ENCODE results near the gene RPS6KB1. TPM values are rescaled to one million over a fixed set of nuclear protein-coding genes. Genes with fewer than 3 reads are reported as not detected.

RPS6KB1 gene
- total and polyA plus RNA-seq, 2 of the 8 experiments (the other 6 are each of a cell fraction or from before 2014, with no cell fraction given), result 3.4 to 28.4 TPM

- no peak overlapping the region for H3K14ac ChIP-seq (ENCODE audit: insufficient read length)
- no peak overlapping the region for H2BK120ac ChIP-seq (replicated peaks; ENCODE audit: low read depth, low read length)
- FAIRE-seq (no peak), DNase-seq (ENCODE audit: low read depth in 1 of 2, low spot score in 2 of 2) (no peak)
- no peak overlapping the region for H4K5ac ChIP-seq (ENCODE audit: insufficient read length, low read depth, low read length)
- H2AFZ ChIP-seq (ENCODE audit: low read length), result no peak overlapping the region
- H3K27me3 ChIP-seq (replicated peaks in 1 of 4; ENCODE audit: control insufficient read depth in 3 of 4, extremely low read depth in 1 of 4, insufficient read depth in 3 of 4, low read length in 3 of 4), result no peaks in the 10 kb centered on the region
- no peak overlapping the region for H3K4ac ChIP-seq (replicated peaks; ENCODE audit: insufficient read length, low read depth, low read length)
- no peak overlapping the region for H3K27ac ChIP-seq (ENCODE audit: low read depth, low read length)
- H3K18ac ChIP-seq (ENCODE audit: extremely low read depth, low read length), result no peak overlapping the region
- H4K91ac ChIP-seq (replicated peaks; ENCODE audit: insufficient read length, low read length), result no peak overlapping the region
- no peaks in the 10 kb centered on the region for H4K20me1 ChIP-seq (replicated peaks in 1 of 2; ENCODE audit: control insufficient read depth in 1 of 2, insufficient read depth in 2 of 2, low read length in 2 of 2)
- ChIA-PET POLR2A (ENCODE audit: partially characterized antibody) (interaction anchor here (0.5 to 1.4 kb wide), 5 partner anchors 14 to 107 kb away, joined by 3 read pairs; no protein-coding TSS in a partner anchor), CTCF (ENCODE audit: partially characterized antibody) (interaction anchor here (0.6 to 1.5 kb wide), 6 partner anchors 9 to 130 kb away, joined by 3 to 4 read pairs (median 3); no protein-coding TSS in a partner anchor)
- no peak overlapping the region for H2BK5ac ChIP-seq (ENCODE audit: low read depth, low read length)
- H2AK5ac ChIP-seq (ENCODE audit: low read depth, low read length), result no peak overlapping the region
- H2BK15ac ChIP-seq (ENCODE audit: low read length), result no peak overlapping the region
- H3K23ac ChIP-seq (ENCODE audit: insufficient read length), result no peak overlapping the region
- H3K4me1 ChIP-seq (replicated peaks in 1 of 4; ENCODE audit: control insufficient read depth in 3 of 4, insufficient read depth in 4 of 4, low read length in 3 of 4), result peaks cover 0 to 7% (median 3%) of the 10 kb centered on the region in 4 experiments; a peak in 4 of 7 replicates
- peak overlapping the region in 1 of 2 experiments; percentile 33; a peak in 2 of 4 replicates for H3K4me2 ChIP-seq (ENCODE audit: insufficient read depth in 1 of 2, low read depth in 2 of 2, low read length in 2 of 2)
- H4K8ac ChIP-seq (ENCODE audit: extremely low read depth, insufficient read depth, low read length), result no peak overlapping the region
- H3K79me2 ChIP-seq (ENCODE audit: control insufficient read depth in 1 of 2, insufficient read depth in 2 of 2, low read length in 2 of 2), result no peaks in the 10 kb centered on the region
- peaks cover 0 to 11% (median 5%) of the 10 kb centered on the region in 4 experiments; a peak in 4 of 8 replicates for H3K36me3 ChIP-seq (ENCODE audit: control insufficient read depth in 2 of 4, insufficient read depth in 4 of 4, low read length in 3 of 4)
- H3K23me2 ChIP-seq (ENCODE audit: low read depth, low read length), result no peaks in the 10 kb centered on the region
- H3K4me3 ChIP-seq (ENCODE audit: extremely low read depth in 1 of 4, insufficient read depth in 2 of 4, low read depth in 3 of 4, low read length in 4 of 4), result no peak overlapping the region
- 56 to 100% methylated on average over 1 to 3 of the region's 3 CpGs for WGBS, 2 experiments (ENCODE audit: extremely low coverage in 1 of 2, insufficient coverage in 1 of 2, insufficient read length in 1 of 2, insufficient replicate concordance in 2 of 2, low coverage in 1 of 2, low lambda C conversion rate in 2 of 2, missing lambda C conversion rate in 1 of 2)
- H3K79me1 ChIP-seq (ENCODE audit: low read depth, low read length), result no peaks in the 10 kb centered on the region
- no peaks in the 10 kb centered on the region for H3K9me3 ChIP-seq (ENCODE audit: insufficient read depth in 2 of 2, low read depth in 1 of 2, low read length in 1 of 2)
- no peak overlapping the region for H2BK12ac ChIP-seq (ENCODE audit: low read depth, low read length)
- H3K9ac ChIP-seq (replicated peaks in 1 of 4; ENCODE audit: extremely low read depth in 1 of 4, low read depth in 3 of 4, low read length in 3 of 4), result no peak overlapping the region
- no peak overlapping the region for H2BK20ac ChIP-seq (ENCODE audit: low read length)
- TF ChIP-seq GABPA (IDR thresholded peaks at IDR 0.05; ENCODE audit: borderline replicate concordance, insufficient read depth, low read length) (no peak), RFX5 (IDR thresholded peaks at IDR 0.05; ENCODE audit: borderline replicate concordance, low read depth, low read length) (no peak), USF2 (IDR thresholded peaks at IDR 0.05; ENCODE audit: low read length) (no peak), KDM5A (IDR thresholded peaks at IDR 0.05; ENCODE audit: low read length) (no peak), SP1 (IDR thresholded peaks at IDR 0.05; ENCODE audit: low read depth, low read length) (0 out of 2 replicates have a peak, but pooled peaks have one; percentile 36)
- TF ChIP-seq, protein P1, sequence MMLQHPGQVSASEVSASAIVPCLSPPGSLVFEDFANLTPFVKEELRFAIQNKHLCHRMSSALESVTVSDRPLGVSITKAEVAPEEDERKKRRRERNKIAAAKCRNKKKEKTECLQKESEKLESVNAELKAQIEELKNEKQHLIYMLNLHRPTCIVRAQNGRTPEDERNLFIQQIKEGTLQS (IDR thresholded peaks at IDR 0.05; ENCODE audit: insufficient read depth, low read depth, low read length), result no peak
- H3K56ac ChIP-seq (replicated peaks; ENCODE audit: insufficient read length, low read depth, low read length), result no peak overlapping the region
Observed at GRCh38 chr17:59856859-59857794, 35.8 kb upstream of the RPS6KB1 start.

Data from H1 (cell line).